Right lobe of liver (tissue), 6 donors: ENCODE measurements around the gene FKBP1A. TPM values are rescaled to one million over a fixed set of nuclear protein-coding genes. Genes with fewer than 3 reads are reported as not detected.

Source experiments
- ATAC-seq, 4 donors: fragments of 200-7000 bp; cut with Tn5 transposase; one replicate each; pipeline ENCODE4 v1.9.1; 2020; ENCODE audit warnings: mild to moderate bottlenecking in 4 of 4, moderate library complexity in 4 of 4
- DNase-seq, 3 donors: peaks; one replicate each; pipeline ENCODE4 v3.0.0-alpha.2; 2020
- H3K27ac ChIP-seq, 3 donors: fragments of 200-600 bp; one replicate each; pipeline ENCODE4 v1.8.0; 2022
- H3K27me3 ChIP-seq, 2 donors: fragments of 200-600 bp; one replicate each; pipeline ENCODE4 v1.8.0; 2022
- H3K36me3 ChIP-seq, 4 donors: fragments of 200-600 bp; sonication (generic) in 1 of 4; one replicate each; pipeline versions ENCODE4 v1.5.1 to v1.8.0; 2017 to 2022; ENCODE audit warnings: control low read depth in 1 of 4
- H3K4me1 ChIP-seq, 4 donors: fragments of 200-600 bp; sonication (generic) in 1 of 4; one replicate each; pipeline versions ENCODE4 v1.5.1 to v1.8.0; 2017 to 2022; ENCODE audit warnings: control low read depth in 1 of 4
- H3K4me3 ChIP-seq, 3 donors: fragments of 200-600 bp; one replicate each; pipeline ENCODE4 v1.8.0; 2022
- H3K9me3 ChIP-seq, 4 donors: fragments of 200-600 bp; sonication (generic) in 1 of 4; one replicate each; pipeline versions ENCODE4 v1.5.1 to v1.8.0; 2017 to 2022; ENCODE audit warnings: control low read depth in 1 of 4
- POLR2A ChIP-seq: fragments of 450-650 bp; IDR thresholded peaks from one replicate; pipeline ENCODE4 v1.6.1; 2017; ENCODE audit warnings: antibody characterized with exemption, mild to moderate bottlenecking
- WGBS: methylation state at CpG from one replicate; pipeline ENCODE4 v1.1.6; 2018; ENCODE audit warnings: low coverage, low lambda C conversion rate; ENCODE audit not compliant: insufficient coverage; ENCODE audit errors: missing lambda C conversion rate; 5-methylcytosine and 5-hydroxymethylcytosine counted together
- intact Hi-C, 2 donors: fragments of 100-400 bp; cut with DNase I; formaldehyde crosslinking; loops; one replicate each; pipeline versions ENCODE4 v1.11.2 to v1.14.1; 2022
- total RNA-seq, 6 experiments: library from RNA; depleted of rRNA in 2 of 6; stranded (reverse); fragments of >200 nt in 2 of 6; fragmentation: NEBNext Ultra II Directional in 3 of 6; extraction: Animal tissue kit (Norgen Biotek cat#: 25700) in 3 of 6; gene quantifications; one replicate each; pipeline versions ENCODE4 v1.1.0 to v1.2.4, GENCODE V29; 2016 to 2023
- TF ChIP-seq, protein P1 (sequence below), 4 donors: fragments of 200-600 bp in 3 of 4; fragments of 450-650 bp in 1 of 4; IDR thresholded peaks; one replicate each; pipeline versions ENCODE4 v1.5.1 to v1.8.0; 2016 to 2022; ENCODE audit warnings: antibody characterized with exemption in 4 of 4, mild to moderate bottlenecking in 2 of 4
- donor health status: DM: no; HTN: yes; CAD: no.
- donor health status: DM: no; HTN: no; CAD: no.
- donor health status: DM: no; HTN: no; CAD: no.
- donor health status: DM: no; HTN: yes; CAD: no.
- donor health status: DM: no; HTN: yes; CAD: no.

Gene FKBP1A
- total RNA-seq, 6 experiments from 2014 or later, result 56.9 to 86.9 (median 63.4) TPM

DNA sequence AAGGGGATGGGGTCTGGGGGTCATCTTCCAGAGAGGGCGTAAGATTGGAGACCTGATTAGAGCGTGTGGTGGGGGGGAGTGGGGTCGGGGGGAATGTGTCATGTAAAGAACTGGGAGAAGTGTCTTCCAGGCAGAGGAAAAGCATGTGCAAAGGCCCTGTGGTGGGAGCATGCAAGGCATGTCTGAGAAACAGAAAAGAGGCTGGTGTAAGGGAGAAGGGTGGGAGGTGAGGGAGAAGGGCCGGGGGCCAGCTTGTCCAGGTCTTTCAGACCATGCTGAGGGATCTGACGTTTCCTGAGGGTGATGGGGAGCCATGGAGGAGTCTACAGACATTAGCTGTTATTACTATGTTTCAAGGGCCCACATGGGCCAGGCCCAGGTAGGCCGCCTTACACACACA, 30.4 kb upstream of the FKBP1A start:
- DNase-seq (no peak), ATAC-seq (no peak)
- H3K9me3 ChIP-seq, result no peaks in the 10 kb centered on the region
- TF ChIP-seq, protein P1, sequence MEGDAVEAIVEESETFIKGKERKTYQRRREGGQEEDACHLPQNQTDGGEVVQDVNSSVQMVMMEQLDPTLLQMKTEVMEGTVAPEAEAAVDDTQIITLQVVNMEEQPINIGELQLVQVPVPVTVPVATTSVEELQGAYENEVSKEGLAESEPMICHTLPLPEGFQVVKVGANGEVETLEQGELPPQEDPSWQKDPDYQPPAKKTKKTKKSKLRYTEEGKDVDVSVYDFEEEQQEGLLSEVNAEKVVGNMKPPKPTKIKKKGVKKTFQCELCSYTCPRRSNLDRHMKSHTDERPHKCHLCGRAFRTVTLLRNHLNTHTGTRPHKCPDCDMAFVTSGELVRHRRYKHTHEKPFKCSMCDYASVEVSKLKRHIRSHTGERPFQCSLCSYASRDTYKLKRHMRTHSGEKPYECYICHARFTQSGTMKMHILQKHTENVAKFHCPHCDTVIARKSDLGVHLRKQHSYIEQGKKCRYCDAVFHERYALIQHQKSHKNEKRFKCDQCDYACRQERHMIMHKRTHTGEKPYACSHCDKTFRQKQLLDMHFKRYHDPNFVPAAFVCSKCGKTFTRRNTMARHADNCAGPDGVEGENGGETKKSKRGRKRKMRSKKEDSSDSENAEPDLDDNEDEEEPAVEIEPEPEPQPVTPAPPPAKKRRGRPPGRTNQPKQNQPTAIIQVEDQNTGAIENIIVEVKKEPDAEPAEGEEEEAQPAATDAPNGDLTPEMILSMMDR (IDR thresholded peaks at IDR 0.05), result no peak
- no peak for TF ChIP-seq POLR2A
- H3K27ac ChIP-seq, result no peak overlapping the region
- intact Hi-C loops, result no loop called here
- no peaks in the 10 kb centered on the region for H3K27me3 ChIP-seq
- no peaks in the 10 kb centered on the region for H3K4me1 ChIP-seq
- no peaks in the 10 kb centered on the region for H3K36me3 ChIP-seq
- H3K4me3 ChIP-seq, result no peak overlapping the region
- 77% methylated on average over 5 of the region's 6 CpGs for WGBS

DNA sequence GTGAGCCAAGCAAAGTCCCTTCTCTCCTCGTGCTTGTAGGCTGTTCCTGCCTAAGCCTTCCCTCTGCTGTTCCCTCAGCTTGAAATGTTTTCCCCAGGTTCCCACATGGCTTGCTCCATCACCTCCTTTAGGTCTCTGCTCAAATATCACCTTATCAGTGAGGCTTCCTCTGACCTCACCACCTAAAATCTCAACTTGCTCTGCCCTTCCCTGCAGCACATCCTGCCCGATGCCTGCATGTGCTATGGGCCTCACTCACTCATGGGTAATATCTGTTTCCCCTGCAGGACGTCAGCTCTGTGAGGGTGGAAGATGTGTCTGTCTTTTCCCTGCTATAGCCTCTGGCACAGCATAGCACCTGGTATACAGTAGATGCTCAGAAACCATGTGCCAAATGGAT, 29.9 kb upstream of the FKBP1A start:
- no peak overlapping the region for H3K4me3 ChIP-seq
- DNase-seq, result no peak
- H3K36me3 ChIP-seq, result no peaks in the 10 kb centered on the region
- TF ChIP-seq POLR2A, result no peak
- H3K27me3 ChIP-seq, result no peaks in the 10 kb centered on the region
- H3K4me1 ChIP-seq, result no peaks in the 10 kb centered on the region
- intact Hi-C loops, result no loop called here
- ATAC-seq, result no peak
- H3K9me3 ChIP-seq, result no peaks in the 10 kb centered on the region
- no peak overlapping the region for H3K27ac ChIP-seq
- 38% methylated on average over 3 of the region's 3 CpGs for WGBS

DNA sequence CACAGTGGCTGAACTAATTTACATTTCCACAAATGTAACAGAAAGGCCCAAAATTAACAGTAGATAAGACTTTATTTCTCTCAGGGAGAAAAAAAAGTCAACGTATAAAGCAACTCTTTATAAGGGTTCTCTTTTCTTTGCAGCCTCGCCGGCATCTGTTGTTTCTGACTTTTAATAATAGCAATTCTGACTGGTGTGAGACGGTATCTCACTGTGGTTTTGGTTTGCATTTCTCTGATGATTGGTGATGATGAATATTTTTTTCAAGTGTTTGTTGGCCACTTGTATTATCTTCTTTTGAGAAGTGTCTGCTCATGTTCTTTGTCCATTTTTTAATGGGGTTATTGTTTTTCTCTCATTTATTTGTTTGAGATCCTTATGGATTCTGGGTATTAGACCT, 27.2 kb upstream of the FKBP1A start:
- intact Hi-C loops, result no loop called here
- 87% methylated on average over 4 of the region's 4 CpGs for WGBS
- no peak for ATAC-seq

DNA sequence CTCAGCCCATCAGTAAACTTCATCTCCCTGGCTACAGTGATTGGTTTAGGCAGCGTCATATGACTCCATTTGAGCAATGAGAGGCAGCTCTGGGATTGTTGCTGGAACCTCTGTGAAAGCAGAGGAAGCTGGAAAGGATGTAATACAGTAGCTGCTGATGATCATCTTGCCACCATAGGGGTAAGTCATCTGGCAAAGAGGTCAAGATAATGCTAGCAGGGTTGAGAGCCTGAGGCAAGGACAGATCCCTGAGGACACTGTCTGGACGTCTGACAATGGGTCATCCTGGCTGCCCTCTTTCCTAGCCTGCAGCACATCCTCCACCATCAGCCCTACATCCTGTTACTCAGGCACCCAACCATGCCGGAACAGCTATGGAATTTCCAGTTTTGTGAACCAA, 25.5 kb upstream of the FKBP1A start:
- H3K36me3 ChIP-seq, result no peaks in the 10 kb centered on the region
- no peaks in the 10 kb centered on the region for H3K27me3 ChIP-seq
- TF ChIP-seq, protein P1 (IDR thresholded peaks at IDR 0.05), result no peak
- no peak for TF ChIP-seq POLR2A
- 17% methylated on average over 1 of the region's 3 CpGs for WGBS
- no peaks in the 10 kb centered on the region for H3K9me3 ChIP-seq
- no peak overlapping the region for H3K27ac ChIP-seq
- DNase-seq, result no peak
- no peaks in the 10 kb centered on the region for H3K4me1 ChIP-seq
- peak in 1 of 4 donors; percentile 52 for ATAC-seq
- H3K4me3 ChIP-seq, result no peak overlapping the region
- intact Hi-C loops, result no loop called here

More for the DNA sequence above, 27.2 kb upstream of the FKBP1A start:
- H3K27me3 ChIP-seq, result no peaks in the 10 kb centered on the region
- H3K36me3 ChIP-seq, result no peaks in the 10 kb centered on the region
- TF ChIP-seq, protein P1 (IDR thresholded peaks at IDR 0.05), result no peak
- TF ChIP-seq POLR2A, result no peak
- no peaks in the 10 kb centered on the region for H3K4me1 ChIP-seq
- DNase-seq, result no peak
- no peaks in the 10 kb centered on the region for H3K9me3 ChIP-seq
- no peak overlapping the region for H3K27ac ChIP-seq
- no peak overlapping the region for H3K4me3 ChIP-seq

DNA sequence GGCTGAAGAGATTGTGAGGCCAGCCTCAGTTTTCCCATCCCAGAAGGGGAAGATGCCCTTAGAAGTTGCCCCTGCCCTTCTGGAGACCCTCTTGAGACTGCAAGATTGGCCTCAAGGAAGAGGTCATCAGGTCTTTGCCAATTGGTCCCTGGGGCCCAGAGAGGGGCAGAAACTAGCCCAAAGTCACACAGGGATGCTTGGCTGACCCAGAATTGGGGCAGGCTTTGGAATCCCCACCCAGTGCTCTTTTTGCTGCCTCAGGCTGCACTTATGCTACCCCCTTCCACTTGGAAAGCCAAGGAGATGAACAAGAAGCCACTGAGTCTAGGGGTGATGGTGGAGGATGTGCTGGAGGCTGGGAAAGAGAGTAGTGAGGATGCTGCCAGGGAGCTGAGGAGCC, 24.9 kb upstream of the FKBP1A start:
- H3K36me3 ChIP-seq, result no peaks in the 10 kb centered on the region
- no peak overlapping the region for H3K4me3 ChIP-seq
- H3K9me3 ChIP-seq, result no peaks in the 10 kb centered on the region
- DNase-seq, result no peak
- no peaks in the 10 kb centered on the region for H3K27me3 ChIP-seq
- ATAC-seq, result no peak
- intact Hi-C loops, result no loop called here
- H3K27ac ChIP-seq, result no peak overlapping the region
- no peaks in the 10 kb centered on the region for H3K4me1 ChIP-seq
- TF ChIP-seq POLR2A, result no peak

DNA sequence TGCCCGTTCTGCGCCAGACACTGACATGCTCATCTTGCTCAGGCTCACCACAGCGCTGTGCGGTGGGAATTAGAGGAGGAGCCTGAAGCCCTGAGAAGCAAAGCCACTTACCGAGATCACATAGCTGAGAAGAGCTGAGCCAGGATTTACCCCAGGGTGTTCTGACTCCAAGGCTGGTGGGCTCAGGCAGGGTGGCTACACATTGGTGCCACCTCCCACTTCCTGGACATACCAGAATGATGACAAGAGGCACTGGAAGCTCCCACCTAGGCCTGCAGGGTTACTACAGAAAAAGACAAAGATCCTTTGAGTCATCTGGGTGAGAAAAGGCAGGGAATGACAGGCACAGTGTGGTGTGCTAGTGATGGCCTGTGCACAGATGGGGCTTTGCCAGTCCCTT, 24.4 kb upstream of the FKBP1A start:
- no peak overlapping the region for H3K27ac ChIP-seq
- WGBS, result 78% methylated on average over 3 of the region's 5 CpGs
- DNase-seq (no peak), ATAC-seq (no peak)
- H3K36me3 ChIP-seq, result no peaks in the 10 kb centered on the region
- H3K4me3 ChIP-seq, result no peak overlapping the region
- H3K9me3 ChIP-seq, result no peaks in the 10 kb centered on the region
- intact Hi-C loops, result no loop called here
- no peaks in the 10 kb centered on the region for H3K4me1 ChIP-seq
- TF ChIP-seq POLR2A, result no peak
- TF ChIP-seq, protein P1 (IDR thresholded peaks at IDR 0.05), result no peak
- no peaks in the 10 kb centered on the region for H3K27me3 ChIP-seq
